Measurements from ENCODE around the gene SLC4A4. TPM values are rescaled to one million over a fixed set of nuclear protein-coding genes. Genes with fewer than 3 reads are reported as not detected.
A peak's percentile ranks its signal among the peaks of the same experiment; 100 is the strongest.

The SLC4A4 gene
- total and polyA plus RNA-seq, 10 of the 15 experiments (the other 5 are each of a cell fraction or from before 2014, with no cell fraction given): 0.05 to 0.44 (median 0.18) TPM

- no peak overlapping the region for H3K4me3 ChIP-seq
- no peaks in the 10 kb centered on the region for H3K4me1 ChIP-seq (ENCODE audit: control insufficient read depth, insufficient read depth, low read length)
- H3K4me2 ChIP-seq (ENCODE audit: control insufficient read depth, insufficient read depth): no peak overlapping the region
- ATAC-seq (no peak), FAIRE-seq (no peak), DNase-seq (ENCODE audit: low read depth, low spot score) (no peak)
- no peaks in the 10 kb centered on the region for H3K79me2 ChIP-seq (ENCODE audit: control insufficient read depth, insufficient read depth, low read length)
- RAD21 ChIA-PET (ENCODE audit: unreplicated experiment): no interaction called here
- peak; percentile 18; the same call in 1 of the 2 replicates for TF ChIP-seq NFIC (IDR thresholded peaks at IDR 0.05; ENCODE audit: low read depth, low read length)
- TF ChIP-seq, protein P1, sequence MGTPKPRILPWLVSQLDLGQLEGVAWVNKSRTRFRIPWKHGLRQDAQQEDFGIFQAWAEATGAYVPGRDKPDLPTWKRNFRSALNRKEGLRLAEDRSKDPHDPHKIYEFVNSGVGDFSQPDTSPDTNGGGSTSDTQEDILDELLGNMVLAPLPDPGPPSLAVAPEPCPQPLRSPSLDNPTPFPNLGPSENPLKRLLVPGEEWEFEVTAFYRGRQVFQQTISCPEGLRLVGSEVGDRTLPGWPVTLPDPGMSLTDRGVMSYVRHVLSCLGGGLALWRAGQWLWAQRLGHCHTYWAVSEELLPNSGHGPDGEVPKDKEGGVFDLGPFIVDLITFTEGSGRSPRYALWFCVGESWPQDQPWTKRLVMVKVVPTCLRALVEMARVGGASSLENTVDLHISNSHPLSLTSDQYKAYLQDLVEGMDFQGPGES (IDR thresholded peaks at IDR 0.05): no peak
- H2AFZ ChIP-seq (ENCODE audit: control insufficient read depth, low read depth, low read length): no peak overlapping the region
- H3K27me3 ChIP-seq (replicated peaks in 1 of 2; ENCODE audit: control insufficient read depth in 2 of 2, insufficient read depth in 2 of 2, low read length in 1 of 2): no peaks in the 10 kb centered on the region
- POLR2A ChIA-PET: no interaction called here
- SMC1A ChIA-PET (ENCODE audit: uncharacterized antibody, unreplicated experiment): interaction anchor here (0.6 kb wide), 1 partner anchor 31 kb away, joined by 3 read pairs; no protein-coding TSS in a partner anchor
- intact Hi-C loops (cut with micrococcal nuclease; ENCODE audit: unreplicated experiment) (no loop called here), in situ Hi-C loops (cut with MboI) (no loop called here)
- H4K20me1 ChIP-seq (ENCODE audit: control insufficient read depth, insufficient read depth): no peaks in the 10 kb centered on the region
- BruUV-seq (replicated peaks): no TSS peak
- H3K27ac ChIP-seq (ENCODE audit: control insufficient read depth, insufficient read depth): no peak overlapping the region
- 23% methylated on average over 5 of the region's 5 CpGs for WGBS (ENCODE audit: insufficient coverage, insufficient replicate concordance, low lambda C conversion rate, missing lambda C conversion rate)
- no peaks in the 10 kb centered on the region for H3K36me3 ChIP-seq (ENCODE audit: control insufficient read depth in 2 of 2, insufficient read depth in 2 of 2, low read length in 1 of 2)
- H3K9me3 ChIP-seq (replicated peaks; ENCODE audit: control insufficient read depth, insufficient read depth, low read length): no peaks in the 10 kb centered on the region
- CTCF ChIA-PET: no interaction called here
- no peak overlapping the region for H3K9ac ChIP-seq (ENCODE audit: control insufficient read depth, insufficient read depth, low read length)
These were observed 45.1 kb upstream of the SLC4A4 start for GRCh38 chr4:71293705-71294104.

DNA sequence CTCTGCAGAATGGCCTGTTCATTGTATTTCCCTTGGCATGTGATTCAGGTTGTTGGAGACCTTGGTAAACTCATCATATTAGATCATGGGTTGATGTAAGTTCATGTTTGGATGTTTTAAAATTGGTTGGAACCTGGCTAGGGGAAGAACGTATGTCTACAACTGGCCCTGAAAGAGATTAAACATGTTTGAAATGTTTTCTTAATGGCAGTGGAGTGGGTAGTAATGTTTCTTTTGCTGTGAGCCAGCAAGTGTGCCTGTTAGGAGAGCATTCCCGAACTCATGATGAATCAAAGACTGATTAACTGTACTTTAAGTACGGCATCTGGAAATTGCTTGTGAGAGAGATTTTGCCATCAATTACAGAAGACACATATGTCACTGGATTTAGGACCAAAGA lies 44.5 kb upstream of the SLC4A4 start:
- no peaks in the 10 kb centered on the region for H3K79me2 ChIP-seq (ENCODE audit: control insufficient read depth, insufficient read depth, low read length)
- H3K9me3 ChIP-seq (replicated peaks; ENCODE audit: control insufficient read depth, insufficient read depth, low read length): no peaks in the 10 kb centered on the region
- in situ Hi-C loops (cut with MboI) (no loop called here), intact Hi-C loops (cut with micrococcal nuclease; ENCODE audit: unreplicated experiment) (no loop called here)
- BruUV-seq (replicated peaks): no TSS peak
- H4K20me1 ChIP-seq (ENCODE audit: control insufficient read depth, insufficient read depth): no peaks in the 10 kb centered on the region
- TF ChIP-seq, protein P2, sequence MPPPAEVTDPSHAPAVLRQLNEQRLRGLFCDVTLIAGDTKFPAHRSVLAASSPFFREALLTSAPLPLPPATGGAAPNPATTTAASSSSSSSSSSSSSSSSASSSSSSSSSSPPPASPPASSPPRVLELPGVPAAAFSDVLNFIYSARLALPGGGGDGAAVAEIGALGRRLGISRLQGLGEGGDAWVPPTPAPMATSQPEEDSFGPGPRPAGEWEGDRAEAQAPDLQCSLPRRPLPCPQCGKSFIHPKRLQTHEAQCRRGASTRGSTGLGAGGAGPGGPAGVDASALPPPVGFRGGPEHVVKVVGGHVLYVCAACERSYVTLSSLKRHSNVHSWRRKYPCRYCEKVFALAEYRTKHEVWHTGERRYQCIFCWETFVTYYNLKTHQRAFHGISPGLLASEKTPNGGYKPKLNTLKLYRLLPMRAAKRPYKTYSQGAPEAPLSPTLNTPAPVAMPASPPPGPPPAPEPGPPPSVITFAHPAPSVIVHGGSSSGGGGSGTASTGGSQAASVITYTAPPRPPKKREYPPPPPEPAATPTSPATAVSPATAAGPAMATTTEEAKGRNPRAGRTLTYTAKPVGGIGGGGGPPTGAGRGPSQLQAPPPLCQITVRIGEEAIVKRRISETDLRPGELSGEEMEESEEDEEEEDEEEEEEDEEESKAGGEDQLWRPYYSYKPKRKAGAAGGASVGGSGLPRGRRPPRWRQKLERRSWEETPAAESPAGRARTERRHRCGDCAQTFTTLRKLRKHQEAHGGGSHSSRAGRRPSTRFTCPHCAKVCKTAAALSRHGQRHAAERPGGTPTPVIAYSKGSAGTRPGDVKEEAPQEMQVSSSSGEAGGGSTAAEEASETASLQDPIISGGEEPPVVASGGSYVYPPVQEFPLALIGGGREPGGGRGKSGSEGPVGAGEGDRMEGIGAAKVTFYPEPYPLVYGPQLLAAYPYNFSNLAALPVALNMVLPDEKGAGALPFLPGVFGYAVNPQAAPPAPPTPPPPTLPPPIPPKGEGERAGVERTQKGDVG (CRISPR knock-in tag; IDR thresholded peaks at IDR 0.05): no peak
- TF ChIP-seq HDAC2 (IDR thresholded peaks at IDR 0.05): no peak
- TF ChIP-seq SRF (IDR thresholded peaks at IDR 0.05; ENCODE audit: low read depth in 2 of 2, low read length in 2 of 2): no peak
- TF ChIP-seq RB1 (IDR thresholded peaks at IDR 0.05; ENCODE audit: borderline replicate concordance): no peak
- no peak for TF ChIP-seq RELB (IDR thresholded peaks at IDR 0.05; ENCODE audit: low read depth)
- no peak for TF ChIP-seq POLR2A (IDR thresholded peaks at IDR 0.05; ENCODE audit: low read depth, low read length)
- no peak for TF ChIP-seq EZH2 (IDR thresholded peaks at IDR 0.05; ENCODE audit: borderline replicate concordance, control insufficient read depth, low read depth, low read length)
- no peak for TF ChIP-seq TCF3 (IDR thresholded peaks at IDR 0.05; ENCODE audit: borderline replicate concordance, insufficient read depth, low read depth, low read length)
- TF ChIP-seq FOS (IDR thresholded peaks at IDR 0.05; ENCODE audit: borderline replicate concordance, extremely low read depth, insufficient read length): no peak
- no peak for TF ChIP-seq KDM1A (IDR thresholded peaks at IDR 0.05; ENCODE audit: borderline replicate concordance)
- no peak for TF ChIP-seq HCFC1 (IDR thresholded peaks at IDR 0.05; ENCODE audit: low read length)
- no peak for TF ChIP-seq RUNX3 (IDR thresholded peaks at IDR 0.05; ENCODE audit: low read length)
- no peak overlapping the region for H3K4me2 ChIP-seq (ENCODE audit: control insufficient read depth, insufficient read depth)
- H3K36me3 ChIP-seq (ENCODE audit: control insufficient read depth in 2 of 2, insufficient read depth in 2 of 2, low read length in 1 of 2): no peaks in the 10 kb centered on the region
- ChIA-PET RAD21 (ENCODE audit: unreplicated experiment) (no interaction called here), POLR2A (no interaction called here), SMC1A (ENCODE audit: uncharacterized antibody, unreplicated experiment) (no interaction called here), CTCF (no interaction called here)
- ATAC-seq: no peak
- H3K27me3 ChIP-seq (replicated peaks in 1 of 2; ENCODE audit: control insufficient read depth in 2 of 2, insufficient read depth in 2 of 2, low read length in 1 of 2): no peaks in the 10 kb centered on the region
- H3K27ac ChIP-seq (ENCODE audit: control insufficient read depth, insufficient read depth): no peak overlapping the region
- H3K9ac ChIP-seq (ENCODE audit: control insufficient read depth, insufficient read depth, low read length): no peak overlapping the region
- WGBS (ENCODE audit: insufficient coverage, insufficient replicate concordance, low lambda C conversion rate, missing lambda C conversion rate): 59% methylated on average over 3 of the region's 3 CpGs
- H2AFZ ChIP-seq (ENCODE audit: control insufficient read depth, low read depth, low read length): no peak overlapping the region
- H3K4me1 ChIP-seq (ENCODE audit: control insufficient read depth, insufficient read depth, low read length): no peaks in the 10 kb centered on the region
- no peak overlapping the region for H3K4me3 ChIP-seq
- FAIRE-seq: no peak
- no peak for DNase-seq (ENCODE audit: low read depth, low spot score)

Measured in GM12878 (cell line).